ENCODE measurements around the gene ARSA.

GRCh38 chr22:50609599-50609998, 18.4 kb downstream of the ARSA start:
- TF ChIP-seq EZH2 (IDR thresholded peaks at IDR 0.05; ENCODE audit: low read length, unreplicated experiment), result no peak
- no peak for TF ChIP-seq CTCF (conservative IDR thresholded peaks at IDR 0.05; ENCODE audit: low read depth, low read length)
- no peak for TF ChIP-seq EZH2phosphoT487 (IDR thresholded peaks at IDR 0.05; ENCODE audit: borderline replicate concordance, low read length)
